GM23338 (cell line): ENCODE data around the gene DCAF16. TPM values are rescaled to one million over a fixed set of nuclear protein-coding genes. Genes with fewer than 3 reads are reported as not detected.

ENCODE experiments used
- ATAC-seq: fragments of 200-7000 bp; cut with Tn5 transposase; 3 replicates; pipeline ENCODE4 v1.9.1; 2020
- DNase-seq: peaks from one replicate; pipeline ENCODE4 v3.0.0-alpha.2; 2015; ENCODE audit warnings: low spot score
- H2AFZ ChIP-seq: fragments of 200-600 bp; sonication (generic); 2 replicates; pipeline ENCODE4 v1.8.0; 2016; ENCODE audit warnings: antibody characterized with exemption, mild to moderate bottlenecking, moderate library complexity
- H3F3A ChIP-seq: fragments of 200-600 bp; sonication (generic); replicated peaks from 2 replicates; pipeline ENCODE4 v1.8.0; 2017; ENCODE audit warnings: antibody characterized with exemption, mixed run types, low read depth
- H3K27ac ChIP-seq: fragments of 200-600 bp; sonication (generic); 2 replicates; pipeline ENCODE4 v1.6.1; 2016; ENCODE audit warnings: low read depth
- H3K27me3 ChIP-seq: fragments of 200-600 bp; sonication (generic); 2 replicates; pipeline ENCODE4 v1.8.0; 2016; ENCODE audit warnings: mild to moderate bottlenecking, mixed run types, moderate library complexity; ENCODE audit not compliant: insufficient read depth
- H3K36me3 ChIP-seq: fragments of 200-600 bp; sonication (generic); 2 replicates; pipeline ENCODE4 v1.8.0; 2016; ENCODE audit warnings: mild to moderate bottlenecking; ENCODE audit not compliant: insufficient read depth
- H3K4me1 ChIP-seq: fragments of 200-600 bp; sonication (generic); 2 replicates; pipeline ENCODE4 v1.8.0; 2016; ENCODE audit warnings: mild to moderate bottlenecking, moderate library complexity; ENCODE audit not compliant: insufficient read depth
- H3K4me2 ChIP-seq: fragments of 200-600 bp; sonication (generic); 2 replicates; pipeline ENCODE4 v1.7.1; 2017; ENCODE audit warnings: mixed run types
- H3K4me3 ChIP-seq: fragments of 200-600 bp; sonication (generic); 2 replicates; pipeline ENCODE4 v1.6.1; 2016; ENCODE audit warnings: mixed run types
- H3K79me2 ChIP-seq: fragments of 200-600 bp; sonication (generic); replicated peaks from 2 replicates; pipeline ENCODE4 v1.8.0; 2017; ENCODE audit warnings: mild to moderate bottlenecking; ENCODE audit not compliant: insufficient read depth
- H3K9me2 ChIP-seq: fragments of 200-600 bp; sonication (generic); 2 replicates; pipeline ENCODE4 v1.8.0; 2017; ENCODE audit not compliant: insufficient read depth
- H4K20me1 ChIP-seq: fragments of 200-600 bp; sonication (generic); replicated peaks from 2 replicates; pipeline ENCODE4 v1.8.0; 2017; ENCODE audit warnings: mild to moderate bottlenecking; ENCODE audit not compliant: insufficient read depth
- H3K27ac Mint-ChIP-seq: 2 replicates; pipeline ENCODE4 v1.8.0; 2020; ENCODE audit warnings: inconsistent platforms, mild to moderate bottlenecking, moderate library complexity, mixed read lengths
- H3K27me3 Mint-ChIP-seq: 3 replicates; pipeline ENCODE4 v1.8.0; 2022; ENCODE audit warnings: low read depth, mild to moderate bottlenecking, moderate library complexity, mixed read lengths, inconsistent platforms; ENCODE audit not compliant: insufficient read depth, poor library complexity
- H3K36me3 Mint-ChIP-seq: 3 replicates; pipeline ENCODE4 v1.8.0; 2021; ENCODE audit warnings: low read depth, mild to moderate bottlenecking, inconsistent platforms, moderate library complexity, mixed read lengths
- H3K4me1 Mint-ChIP-seq: 3 replicates; pipeline ENCODE4 v1.8.0; 2020; ENCODE audit warnings: mild to moderate bottlenecking, inconsistent platforms, mixed read lengths
- H3K4me3 Mint-ChIP-seq: 3 replicates; pipeline ENCODE4 v1.8.0; 2021; ENCODE audit warnings: moderate library complexity, mild to moderate bottlenecking, inconsistent platforms, mixed read lengths
- H3K9me3 Mint-ChIP-seq: 3 replicates; pipeline ENCODE4 v1.8.0; 2020; ENCODE audit warnings: moderate library complexity, mild to moderate bottlenecking, inconsistent platforms, mixed read lengths
- CREB1 ChIP-seq: fragments of 250-450 bp; sonication (Bioruptor Pico); IDR thresholded peaks from 2 replicates; pipeline ENCODE4 v1.5.0; 2020; ENCODE audit warnings: low read depth, mild to moderate bottlenecking, moderate library complexity
- EZH2phosphoT487 ChIP-seq: fragments of 200-600 bp; sonication (generic); IDR thresholded peaks from one replicate; pipeline ENCODE4 v1.8.1; 2018; ENCODE audit warnings: antibody characterized with exemption; ENCODE audit not compliant: unreplicated experiment
- POLR2AphosphoS5 ChIP-seq: IDR thresholded peaks from 2 replicates; pipeline ENCODE4 v1.6.1; 2016; ENCODE audit warnings: antibody characterized with exemption, low read depth
- ZNF114 ChIP-seq: fragments of 250-450 bp; sonication (Bioruptor Pico); IDR thresholded peaks from 2 replicates; pipeline ENCODE4 v1.5.0; 2020; ENCODE audit warnings: mild to moderate bottlenecking, moderate library complexity
- ZNF331 ChIP-seq: fragments of 250-450 bp; sonication (Bioruptor Pico); IDR thresholded peaks from 2 replicates; pipeline ENCODE4 v1.5.0; 2020; ENCODE audit warnings: low read depth, mild to moderate bottlenecking, moderate library complexity
- polyA plus RNA-seq: library from polyadenylated mRNA; unstranded; fragments of >200 nt; fragmentation: Nextera tagmentation; extraction: Ambion mirVana; gene quantifications from 2 replicates; pipeline ENCODE4 v1.2.1, GENCODE V29; 2016
- total RNA-seq: library from RNA; depleted of rRNA; stranded (reverse); fragments of >200 nt; shearing (Covaris generic); gene quantifications from 2 replicates; pipeline ENCODE4 v1.2.3, GENCODE V29; 2014
- TF ChIP-seq, protein P1 (sequence below): fragments of 250-450 bp; sonication (Bioruptor Pico); IDR thresholded peaks from 2 replicates; pipeline ENCODE4 v1.5.0; 2020; ENCODE audit warnings: mild to moderate bottlenecking, moderate library complexity
- TF ChIP-seq, protein P2 (sequence below), 2 experiments: fragments of 200-600 bp in 1 of 2; sonication (generic) in 1 of 2; conservative IDR thresholded peaks; 2 replicates each; pipeline versions ENCODE4 v1.5.1 to v1.6.1; 2016 to 2017; ENCODE audit warnings: antibody characterized with exemption in 2 of 2, low read depth in 2 of 2, mild to moderate bottlenecking in 2 of 2, moderate library complexity in 1 of 2

The DCAF16 gene
- total and polyA plus RNA-seq, 2 experiments from 2014 or later, result 28.7 to 46.3 TPM

DNA sequence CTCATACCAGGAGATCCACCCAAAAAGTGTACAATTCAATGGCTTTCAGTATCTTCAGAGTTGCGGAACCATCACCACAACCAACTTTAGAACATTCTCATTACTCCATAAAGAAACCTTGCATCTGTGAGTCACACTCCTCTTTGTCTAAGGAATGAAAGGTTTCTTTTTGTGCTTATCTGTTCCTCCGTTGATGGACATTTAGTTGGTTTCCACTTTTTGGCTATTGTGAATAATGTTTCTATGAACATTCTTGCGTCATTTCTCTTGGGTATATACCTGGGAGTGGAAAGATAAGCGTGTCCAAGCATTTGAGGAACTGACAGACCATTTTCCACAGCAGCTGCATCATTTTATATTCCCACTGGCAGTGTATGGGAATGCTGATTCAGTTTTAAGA is 39.7 kb downstream of the DCAF16 start (continued):
- TF ChIP-seq, protein P1, sequence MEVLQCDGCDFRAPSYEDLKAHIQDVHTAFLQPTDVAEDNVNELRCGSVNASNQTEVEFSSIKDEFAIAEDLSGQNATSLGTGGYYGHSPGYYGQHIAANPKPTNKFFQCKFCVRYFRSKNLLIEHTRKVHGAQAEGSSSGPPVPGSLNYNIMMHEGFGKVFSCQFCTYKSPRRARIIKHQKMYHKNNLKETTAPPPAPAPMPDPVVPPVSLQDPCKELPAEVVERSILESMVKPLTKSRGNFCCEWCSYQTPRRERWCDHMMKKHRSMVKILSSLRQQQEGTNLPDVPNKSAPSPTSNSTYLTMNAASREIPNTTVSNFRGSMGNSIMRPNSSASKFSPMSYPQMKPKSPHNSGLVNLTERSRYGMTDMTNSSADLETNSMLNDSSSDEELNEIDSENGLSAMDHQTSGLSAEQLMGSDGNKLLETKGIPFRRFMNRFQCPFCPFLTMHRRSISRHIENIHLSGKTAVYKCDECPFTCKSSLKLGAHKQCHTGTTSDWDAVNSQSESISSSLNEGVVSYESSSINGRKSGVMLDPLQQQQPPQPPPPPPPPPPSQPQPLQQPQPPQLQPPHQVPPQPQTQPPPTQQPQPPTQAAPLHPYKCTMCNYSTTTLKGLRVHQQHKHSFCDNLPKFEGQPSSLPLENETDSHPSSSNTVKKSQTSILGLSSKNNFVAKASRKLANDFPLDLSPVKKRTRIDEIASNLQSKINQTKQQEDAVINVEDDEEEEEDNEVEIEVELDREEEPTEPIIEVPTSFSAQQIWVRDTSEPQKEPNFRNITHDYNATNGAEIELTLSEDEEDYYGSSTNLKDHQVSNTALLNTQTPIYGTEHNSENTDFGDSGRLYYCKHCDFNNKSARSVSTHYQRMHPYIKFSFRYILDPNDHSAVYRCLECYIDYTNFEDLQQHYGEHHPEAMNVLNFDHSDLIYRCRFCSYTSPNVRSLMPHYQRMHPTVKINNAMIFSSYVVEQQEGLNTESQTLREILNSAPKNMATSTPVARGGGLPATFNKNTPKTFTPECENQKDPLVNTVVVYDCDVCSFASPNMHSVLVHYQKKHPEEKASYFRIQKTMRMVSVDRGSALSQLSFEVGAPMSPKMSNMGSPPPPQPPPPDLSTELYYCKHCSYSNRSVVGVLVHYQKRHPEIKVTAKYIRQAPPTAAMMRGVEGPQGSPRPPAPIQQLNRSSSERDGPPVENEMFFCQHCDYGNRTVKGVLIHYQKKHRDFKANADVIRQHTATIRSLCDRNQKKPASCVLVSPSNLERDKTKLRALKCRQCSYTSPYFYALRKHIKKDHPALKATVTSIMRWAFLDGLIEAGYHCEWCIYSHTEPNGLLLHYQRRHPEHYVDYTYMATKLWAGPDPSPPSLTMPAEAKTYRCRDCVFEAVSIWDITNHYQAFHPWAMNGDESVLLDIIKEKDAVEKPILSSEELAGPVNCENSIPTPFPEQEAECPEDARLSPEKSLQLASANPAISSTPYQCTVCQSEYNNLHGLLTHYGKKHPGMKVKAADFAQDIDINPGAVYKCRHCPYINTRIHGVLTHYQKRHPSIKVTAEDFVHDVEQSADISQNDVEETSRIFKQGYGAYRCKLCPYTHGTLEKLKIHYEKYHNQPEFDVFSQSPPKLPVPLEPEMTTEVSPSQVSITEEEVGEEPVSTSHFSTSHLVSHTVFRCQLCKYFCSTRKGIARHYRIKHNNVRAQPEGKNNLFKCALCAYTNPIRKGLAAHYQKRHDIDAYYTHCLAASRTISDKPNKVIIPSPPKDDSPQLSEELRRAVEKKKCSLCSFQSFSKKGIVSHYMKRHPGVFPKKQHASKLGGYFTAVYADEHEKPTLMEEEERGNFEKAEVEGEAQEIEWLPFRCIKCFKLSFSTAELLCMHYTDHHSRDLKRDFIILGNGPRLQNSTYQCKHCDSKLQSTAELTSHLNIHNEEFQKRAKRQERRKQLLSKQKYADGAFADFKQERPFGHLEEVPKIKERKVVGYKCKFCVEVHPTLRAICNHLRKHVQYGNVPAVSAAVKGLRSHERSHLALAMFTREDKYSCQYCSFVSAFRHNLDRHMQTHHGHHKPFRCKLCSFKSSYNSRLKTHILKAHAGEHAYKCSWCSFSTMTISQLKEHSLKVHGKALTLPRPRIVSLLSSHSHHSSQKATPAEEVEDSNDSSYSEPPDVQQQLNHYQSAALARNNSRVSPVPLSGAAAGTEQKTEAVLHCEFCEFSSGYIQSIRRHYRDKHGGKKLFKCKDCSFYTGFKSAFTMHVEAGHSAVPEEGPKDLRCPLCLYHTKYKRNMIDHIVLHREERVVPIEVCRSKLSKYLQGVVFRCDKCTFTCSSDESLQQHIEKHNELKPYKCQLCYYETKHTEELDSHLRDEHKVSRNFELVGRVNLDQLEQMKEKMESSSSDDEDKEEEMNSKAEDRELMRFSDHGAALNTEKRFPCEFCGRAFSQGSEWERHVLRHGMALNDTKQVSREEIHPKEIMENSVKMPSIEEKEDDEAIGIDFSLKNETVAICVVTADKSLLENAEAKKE, result no peak
- TF ChIP-seq, protein P2, sequence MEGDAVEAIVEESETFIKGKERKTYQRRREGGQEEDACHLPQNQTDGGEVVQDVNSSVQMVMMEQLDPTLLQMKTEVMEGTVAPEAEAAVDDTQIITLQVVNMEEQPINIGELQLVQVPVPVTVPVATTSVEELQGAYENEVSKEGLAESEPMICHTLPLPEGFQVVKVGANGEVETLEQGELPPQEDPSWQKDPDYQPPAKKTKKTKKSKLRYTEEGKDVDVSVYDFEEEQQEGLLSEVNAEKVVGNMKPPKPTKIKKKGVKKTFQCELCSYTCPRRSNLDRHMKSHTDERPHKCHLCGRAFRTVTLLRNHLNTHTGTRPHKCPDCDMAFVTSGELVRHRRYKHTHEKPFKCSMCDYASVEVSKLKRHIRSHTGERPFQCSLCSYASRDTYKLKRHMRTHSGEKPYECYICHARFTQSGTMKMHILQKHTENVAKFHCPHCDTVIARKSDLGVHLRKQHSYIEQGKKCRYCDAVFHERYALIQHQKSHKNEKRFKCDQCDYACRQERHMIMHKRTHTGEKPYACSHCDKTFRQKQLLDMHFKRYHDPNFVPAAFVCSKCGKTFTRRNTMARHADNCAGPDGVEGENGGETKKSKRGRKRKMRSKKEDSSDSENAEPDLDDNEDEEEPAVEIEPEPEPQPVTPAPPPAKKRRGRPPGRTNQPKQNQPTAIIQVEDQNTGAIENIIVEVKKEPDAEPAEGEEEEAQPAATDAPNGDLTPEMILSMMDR (conservative IDR thresholded peaks at IDR 0.05; ENCODE audit: low read depth in 2 of 2), result no peak

DNA sequence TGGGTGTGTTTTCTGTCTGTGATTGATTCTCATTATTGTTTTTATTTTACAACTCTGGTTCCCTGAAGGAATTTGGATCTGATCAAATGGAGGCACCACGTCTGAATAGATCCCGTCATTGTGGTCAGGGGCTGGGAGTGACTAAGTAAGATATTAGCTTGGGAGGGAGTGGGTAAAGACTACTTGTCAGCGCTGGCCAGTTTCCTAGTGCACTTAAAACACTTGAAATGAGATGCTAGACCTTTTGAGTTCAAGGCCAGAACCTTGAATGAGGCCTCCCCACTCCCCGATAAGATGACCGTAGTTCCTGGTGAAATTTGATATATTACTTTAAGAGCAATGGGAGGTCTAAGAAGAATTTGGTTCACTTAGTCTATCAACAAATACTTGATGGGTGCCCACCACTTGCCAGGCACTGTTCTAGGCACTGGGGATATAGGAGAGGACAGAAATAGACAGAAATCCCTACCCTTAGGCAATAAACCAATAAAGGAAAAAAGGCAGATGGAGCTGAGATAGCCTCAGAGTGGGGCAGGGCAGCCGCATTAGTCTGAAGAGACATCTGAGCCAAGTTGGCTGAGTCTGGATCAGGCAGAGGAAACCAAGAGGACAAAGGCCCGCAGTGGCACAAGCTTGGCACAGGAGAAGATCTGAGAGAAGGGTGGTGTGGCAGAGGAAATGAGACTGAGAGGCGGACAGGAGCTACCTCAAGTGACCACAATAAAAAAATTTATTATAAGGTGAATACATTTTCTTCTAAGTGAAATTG is 41.0 kb downstream of the DCAF16 start:
- Mint-ChIP-seq H3K4me1 (no peaks in the 10 kb centered on the region), H3K27ac (no peak overlapping the region), H3K4me3 (no peak overlapping the region), H3K27me3 (peaks cover 6% of the 10 kb centered on the region), H3K9me3 (peaks cover 25% of the 10 kb centered on the region), H3K36me3 (peaks cover 8% of the 10 kb centered on the region)
- Histone ChIP-seq H4K20me1 (no peaks in the 10 kb centered on the region), H3K4me3 (no peak overlapping the region), H3K9me2 (no peaks in the 10 kb centered on the region), H3K79me2 (no peaks in the 10 kb centered on the region), H3F3A (no peaks in the 10 kb centered on the region), H3K27ac (no peak overlapping the region), H2AFZ (no peak overlapping the region), H3K36me3 (no peaks in the 10 kb centered on the region), H3K4me2 (no peak overlapping the region), H3K4me1 (no peaks in the 10 kb centered on the region), H3K27me3 (no peaks in the 10 kb centered on the region)
- DNase-seq (no peak), ATAC-seq (no peak)
- TF ChIP-seq EZH2phosphoT487, result no peak
- no peak for TF ChIP-seq CREB1 (CRISPR knock-in tag)
- TF ChIP-seq ZNF114, result no peak
- TF ChIP-seq, protein P1, result no peak
- no peak for TF ChIP-seq POLR2AphosphoS5
- no peak for TF ChIP-seq ZNF331 (CRISPR knock-in tag)
